Mucosa of stomach (tissue), 1 donor: Measurements from ENCODE around the gene HOXB13.

ENCODE experiments used
- H3K27me3 ChIP-seq: one replicate; pipeline ENCODE4 v1.7.0; 2013; ENCODE audit warnings: mild to moderate bottlenecking, low read length; ENCODE audit not compliant: control insufficient read depth, insufficient read depth
- H3K36me3 ChIP-seq: one replicate; pipeline ENCODE4 v1.7.0; 2013; ENCODE audit warnings: low read length; ENCODE audit not compliant: control insufficient read depth, insufficient read depth
- H3K4me1 ChIP-seq: one replicate; pipeline ENCODE4 v1.7.0; 2013; ENCODE audit warnings: mild to moderate bottlenecking, low read length; ENCODE audit not compliant: control insufficient read depth, insufficient read depth
- H3K4me3 ChIP-seq: one replicate; pipeline ENCODE4 v1.7.0; 2013; ENCODE audit warnings: low read length
- H3K9ac ChIP-seq: one replicate; pipeline ENCODE4 v1.7.0; 2013; ENCODE audit warnings: mild to moderate bottlenecking, low read length, moderate library complexity
- H3K9me3 ChIP-seq: one replicate; pipeline ENCODE4 v1.7.0; 2013; ENCODE audit warnings: mild to moderate bottlenecking, low read length, moderate library complexity; ENCODE audit not compliant: control insufficient read depth
- donor health status: Pancreatic carcinoma.

The HOXB13 gene

DNA sequence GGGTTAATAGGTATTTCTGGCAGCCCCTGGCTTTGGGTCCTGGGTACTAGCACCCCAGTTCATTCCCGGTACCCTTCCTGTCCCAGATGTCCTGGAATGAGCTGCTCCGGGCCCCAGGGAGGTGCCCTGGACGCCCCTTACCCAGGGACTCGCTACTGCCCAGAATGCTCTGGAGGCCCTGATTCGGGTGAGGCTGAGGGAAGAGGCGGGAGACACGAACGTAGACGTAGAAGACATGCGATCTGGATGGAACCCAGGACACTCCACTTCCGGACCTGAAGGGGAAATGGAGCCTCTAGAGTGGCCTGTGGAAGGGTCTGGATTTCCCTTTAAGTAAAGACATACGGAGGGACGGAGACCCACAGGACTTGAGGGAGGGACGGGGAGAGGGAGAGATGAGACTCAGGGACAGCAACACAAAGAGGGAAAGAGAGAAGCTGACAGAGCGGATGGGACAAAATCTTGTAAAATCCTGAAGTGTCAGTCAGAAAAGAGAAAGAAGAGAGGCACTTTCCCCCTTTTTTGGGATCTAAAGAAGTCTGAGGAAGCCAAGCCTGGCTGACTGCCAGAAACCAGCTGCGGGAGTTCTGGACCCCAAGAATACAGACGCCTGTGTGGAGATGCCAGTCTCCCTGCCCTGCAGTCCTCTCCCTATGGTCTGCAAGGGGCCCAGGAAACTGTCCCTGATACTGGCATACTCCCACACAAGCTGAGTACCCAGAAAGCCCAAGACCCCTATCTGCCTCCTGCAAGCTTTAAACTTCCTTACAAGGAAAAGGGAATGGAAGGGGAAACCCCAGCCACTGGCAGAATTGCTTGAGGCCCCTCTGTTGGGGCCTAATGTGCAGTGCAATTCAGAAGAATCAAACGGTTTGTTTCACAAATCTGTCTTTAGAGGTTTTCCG lies 1.0 kb upstream of the HOXB13 start:
- Histone ChIP-seq H3K9ac (no peak overlapping the region), H3K36me3 (no peaks in the 10 kb centered on the region), H3K4me3 (no peak overlapping the region), H3K4me1 (peaks cover 16% of the 10 kb centered on the region), H3K9me3 (no peaks in the 10 kb centered on the region), H3K27me3 (peaks cover 98% of the 10 kb centered on the region)

- Histone ChIP-seq H3K4me3 (no peak overlapping the region), H3K36me3 (no peaks in the 10 kb centered on the region), H3K9me3 (no peaks in the 10 kb centered on the region), H3K9ac (no peak overlapping the region), H3K4me1 (peaks cover 30% of the 10 kb centered on the region), H3K27me3 (peaks cover 98% of the 10 kb centered on the region)
These were observed 955 bp downstream of the HOXB13 start for GRCh38 chr17:48727415-48728175.

- peaks cover 98% of the 10 kb centered on the region for H3K27me3 ChIP-seq
- H3K9me3 ChIP-seq: no peaks in the 10 kb centered on the region
- H3K9ac ChIP-seq: no peak overlapping the region
- no peaks in the 10 kb centered on the region for H3K36me3 ChIP-seq
- H3K4me1 ChIP-seq: peaks cover 30% of the 10 kb centered on the region
- H3K4me3 ChIP-seq: no peak overlapping the region
These were observed 1.6 kb downstream of the HOXB13 start for GRCh38 chr17:48726916-48727286.

GRCh38 chr17:48726114-48726915 lies 2.2 kb downstream of the HOXB13 start:
- H3K27me3 ChIP-seq: peaks cover 96% of the 10 kb centered on the region
- H3K4me3 ChIP-seq: no peak overlapping the region
- H3K4me1 ChIP-seq: peaks cover 30% of the 10 kb centered on the region
- H3K9ac ChIP-seq: no peak overlapping the region
- no peaks in the 10 kb centered on the region for H3K9me3 ChIP-seq
- H3K36me3 ChIP-seq: no peaks in the 10 kb centered on the region

DNA sequence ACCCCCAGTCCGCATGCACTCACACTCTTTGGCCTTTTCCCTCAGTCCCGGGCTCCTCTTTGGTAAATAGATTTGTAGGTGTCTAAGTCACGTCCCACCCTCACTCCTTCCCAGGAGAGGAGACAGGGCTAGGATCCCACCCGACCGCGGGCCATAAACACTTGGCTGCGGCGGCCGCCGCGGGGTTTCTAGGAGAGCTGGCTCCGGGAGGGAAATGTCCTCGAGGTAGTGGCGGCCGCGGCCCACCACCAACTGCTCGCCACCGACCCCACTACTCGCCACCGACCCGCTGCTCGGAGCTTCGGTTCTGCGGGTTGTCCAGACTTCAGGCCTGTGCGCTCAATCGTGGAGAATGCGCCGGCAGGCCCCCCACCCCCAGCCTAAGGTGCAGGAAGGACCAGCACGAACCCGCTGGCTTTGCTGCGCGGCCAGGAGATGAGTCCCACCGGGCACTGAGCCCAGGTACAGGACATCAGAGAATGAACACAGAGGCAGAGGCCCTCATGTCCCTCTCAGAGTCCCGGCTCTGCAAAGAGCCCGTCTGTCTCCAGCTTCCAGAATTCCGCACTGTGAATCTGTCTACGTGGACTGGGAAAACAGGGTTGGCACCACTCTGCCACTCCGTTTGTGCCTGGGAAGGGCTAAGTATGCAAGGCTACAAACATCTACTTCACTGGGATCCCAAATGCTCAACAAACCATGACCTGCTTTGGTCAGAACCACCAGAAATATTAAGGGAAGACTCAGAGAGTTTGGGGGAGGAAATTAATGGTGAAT lies 3.1 kb downstream of the HOXB13 start:
- peaks cover 99% of the 10 kb centered on the region for H3K27me3 ChIP-seq
- no peaks in the 10 kb centered on the region for H3K9me3 ChIP-seq
- H3K4me3 ChIP-seq: no peak overlapping the region
- no peaks in the 10 kb centered on the region for H3K36me3 ChIP-seq
- H3K4me1 ChIP-seq: peaks cover 30% of the 10 kb centered on the region
- no peak overlapping the region for H3K9ac ChIP-seq

- H3K4me1 ChIP-seq: peaks cover 30% of the 10 kb centered on the region
- no peak overlapping the region for H3K9ac ChIP-seq
- no peaks in the 10 kb centered on the region for H3K36me3 ChIP-seq
- H3K27me3 ChIP-seq: peaks cover 99% of the 10 kb centered on the region
- no peak overlapping the region for H3K4me3 ChIP-seq
- no peaks in the 10 kb centered on the region for H3K9me3 ChIP-seq
These were observed 3.6 kb downstream of the HOXB13 start for GRCh38 chr17:48725004-48725287.

DNA sequence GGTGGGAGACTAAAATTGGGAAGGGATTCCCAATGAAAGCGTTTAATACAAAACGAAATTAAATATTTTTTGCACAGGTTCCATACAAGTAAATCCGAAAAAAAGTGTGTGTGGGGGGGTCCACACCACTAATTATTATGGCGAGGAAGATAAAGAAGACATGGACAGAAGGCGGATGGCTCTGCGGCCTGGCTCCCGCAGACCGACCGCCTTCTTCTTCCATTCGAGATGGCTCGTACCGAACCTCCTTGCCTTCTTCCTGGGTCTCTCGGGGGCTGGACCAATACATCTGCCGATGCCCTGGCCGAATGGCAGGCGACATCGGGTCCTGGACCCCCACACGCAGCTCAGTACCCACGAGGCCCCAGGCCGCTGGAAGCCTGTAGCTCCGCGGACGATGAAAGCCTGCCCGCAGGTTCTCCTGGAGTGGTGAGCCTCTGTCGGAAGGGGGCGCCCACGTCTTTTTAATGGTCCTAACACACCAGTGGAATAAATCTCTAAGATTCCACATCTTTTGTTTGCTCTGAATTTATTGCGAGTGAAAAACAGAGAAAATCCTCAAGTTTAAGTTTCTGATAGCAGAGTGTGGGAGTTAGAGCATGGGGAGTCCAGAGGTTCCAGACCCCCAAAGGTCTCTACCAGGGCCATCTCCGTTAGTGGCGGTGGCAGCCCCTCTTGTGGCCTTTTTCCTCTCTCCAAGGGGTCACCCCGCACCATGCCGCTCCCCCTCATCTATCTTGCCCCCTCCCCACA lies 4.1 kb downstream of the HOXB13 start:
- Histone ChIP-seq H3K4me3 (no peak overlapping the region), H3K9me3 (no peaks in the 10 kb centered on the region), H3K27me3 (peaks cover 99% of the 10 kb centered on the region), H3K36me3 (no peaks in the 10 kb centered on the region), H3K4me1 (peaks cover 30% of the 10 kb centered on the region), H3K9ac (no peak overlapping the region)

- peaks cover 31% of the 10 kb centered on the region for H3K4me1 ChIP-seq
- no peaks in the 10 kb centered on the region for H3K36me3 ChIP-seq
- H3K27me3 ChIP-seq: peaks cover 99% of the 10 kb centered on the region
- no peaks in the 10 kb centered on the region for H3K9me3 ChIP-seq
- no peak overlapping the region for H3K4me3 ChIP-seq
- H3K9ac ChIP-seq: no peak overlapping the region
These were observed 4.9 kb downstream of the HOXB13 start for GRCh38 chr17:48723423-48724250.

- no peaks in the 10 kb centered on the region for H3K9me3 ChIP-seq
- H3K4me1 ChIP-seq: peaks cover 30% of the 10 kb centered on the region
- no peak within 1 kb of the TSS for H3K4me3 ChIP-seq
- H3K27me3 ChIP-seq: peaks cover 99% of the 10 kb centered on the region
- no peaks in the 10 kb centered on the region for H3K36me3 ChIP-seq
- H3K9ac ChIP-seq: no peak within 1 kb of the TSS
These were observed 5.6 kb downstream of the HOXB13 start, which contains the start of gene PRAC2 for GRCh38 chr17:48722915-48723422. TSS of gene PRAC2 (plus strand) at chr17:48723185. CDS start at chr17:48724411, 1,226 bp downstream.

GRCh38 chr17:48722201-48722907 lies 6.2 kb downstream of the HOXB13 start, which contains the start of gene PRAC1:
TSS of gene PRAC1 (minus strand) at chr17:48722518. CDS start at chr17:48722392, 126 bp downstream.
- peaks cover 30% of the 10 kb centered on the region for H3K4me1 ChIP-seq
- no peak within 1 kb of the TSS for H3K9ac ChIP-seq
- no peaks in the 10 kb centered on the region for H3K36me3 ChIP-seq
- H3K4me3 ChIP-seq: no peak within 1 kb of the TSS
- peaks cover 98% of the 10 kb centered on the region for H3K27me3 ChIP-seq
- H3K9me3 ChIP-seq: no peaks in the 10 kb centered on the region
